ENCODE measurements around the gene ARGLU1.

The ARGLU1 gene

GRCh38 chr13:106514928-106515634, 52.9 kb downstream of the ARGLU1 start:
- H3K27ac ChIP-seq (ENCODE audit: low read depth, low read length): no peak overlapping the region
- no peaks in the 10 kb centered on the region for H3K4me1 ChIP-seq (ENCODE audit: control insufficient read depth, low read length)
- H4K20me1 ChIP-seq (ENCODE audit: control insufficient read depth, insufficient read depth, low read depth, low read length): no peaks in the 10 kb centered on the region
- H3K9me3 ChIP-seq (ENCODE audit: control insufficient read depth, insufficient read depth, low read length): no peaks in the 10 kb centered on the region
- TF ChIP-seq CTCF (IDR thresholded peaks at IDR 0.05; ENCODE audit: low read depth, low read length, poor library complexity, severe bottlenecking) (no peak), EZH2phosphoT487 (IDR thresholded peaks at IDR 0.05; ENCODE audit: borderline replicate concordance, low read length) (no peak)
- no peak overlapping the region for H3K4me3 ChIP-seq (ENCODE audit: low read length)
- no peaks in the 10 kb centered on the region for H3F3A ChIP-seq (ENCODE audit: control insufficient read depth, insufficient read depth)
- H3K9me2 ChIP-seq (replicated peaks; ENCODE audit: control insufficient read depth, low read length): no peaks in the 10 kb centered on the region
- H3K79me2 ChIP-seq (ENCODE audit: control insufficient read depth, low read length): no peaks in the 10 kb centered on the region
- H3K36me3 ChIP-seq (ENCODE audit: control insufficient read depth, low read length): no peaks in the 10 kb centered on the region
- H3K4me2 ChIP-seq (ENCODE audit: low read length): no peak overlapping the region
- no peaks in the 10 kb centered on the region for H3K27me3 ChIP-seq (ENCODE audit: control insufficient read depth, low read length)

DNA sequence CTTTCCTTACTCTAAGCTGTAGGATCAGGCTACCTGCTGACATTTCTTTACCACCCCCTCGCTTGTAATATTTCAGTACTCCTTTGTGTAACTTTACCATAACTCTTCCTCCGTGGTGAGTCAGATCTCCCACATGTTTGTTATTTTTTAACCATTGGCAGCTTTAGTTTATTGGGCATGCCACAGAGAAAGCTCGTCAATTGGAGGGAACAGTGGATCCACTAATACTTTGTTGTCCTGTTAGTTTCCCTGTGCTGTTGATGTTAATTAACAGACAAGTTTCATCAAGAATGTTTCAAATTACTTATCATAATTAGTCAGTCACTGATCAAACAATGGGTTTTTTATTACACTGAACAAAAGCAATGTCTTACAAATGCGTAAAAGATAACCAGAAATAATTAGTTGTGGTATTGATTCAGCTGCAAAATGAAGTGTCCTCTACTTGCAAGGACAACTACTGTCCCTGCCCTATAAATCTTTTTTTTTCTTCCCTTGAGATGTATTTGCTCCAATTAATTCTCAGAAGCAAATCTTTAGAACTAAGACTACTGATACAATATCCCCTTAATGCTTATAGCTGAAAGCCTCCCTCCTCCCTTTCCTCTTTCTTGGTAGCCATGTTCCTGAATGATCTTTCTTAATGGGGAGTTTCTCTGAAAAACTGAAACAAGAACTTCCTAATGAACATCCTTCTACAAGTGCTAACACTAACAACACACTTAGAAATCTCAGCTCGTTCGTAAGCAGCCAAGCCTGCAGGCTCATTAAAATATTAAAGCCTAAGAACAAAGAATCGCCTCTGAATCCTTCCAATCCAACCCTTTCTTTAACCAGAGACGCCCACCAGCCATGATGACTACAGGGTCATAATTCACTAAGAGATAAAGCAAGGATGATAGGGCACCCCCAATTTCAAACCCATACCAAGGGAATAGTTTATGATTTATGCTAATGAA, 54.6 kb downstream of the ARGLU1 start:
- no peaks in the 10 kb centered on the region for H3K9me3 ChIP-seq (ENCODE audit: control insufficient read depth, insufficient read depth, low read length)
- peaks cover 17% of the 10 kb centered on the region for H3K4me1 ChIP-seq (ENCODE audit: control insufficient read depth, low read length)
- H3K9me2 ChIP-seq (replicated peaks; ENCODE audit: control insufficient read depth, low read length): no peaks in the 10 kb centered on the region
- TF ChIP-seq EZH2phosphoT487 (IDR thresholded peaks at IDR 0.05; ENCODE audit: borderline replicate concordance, low read length): no peak
- TF ChIP-seq CTCF (IDR thresholded peaks at IDR 0.05; ENCODE audit: low read depth, low read length, poor library complexity, severe bottlenecking): no peak
- no peak overlapping the region for H3K27ac ChIP-seq (ENCODE audit: low read depth, low read length)
- no peaks in the 10 kb centered on the region for H3F3A ChIP-seq (ENCODE audit: control insufficient read depth, insufficient read depth)
- H4K20me1 ChIP-seq (ENCODE audit: control insufficient read depth, insufficient read depth, low read depth, low read length): no peaks in the 10 kb centered on the region
- no peaks in the 10 kb centered on the region for H3K36me3 ChIP-seq (ENCODE audit: control insufficient read depth, low read length)
- H3K79me2 ChIP-seq (ENCODE audit: control insufficient read depth, low read length): no peaks in the 10 kb centered on the region
- H3K4me3 ChIP-seq (ENCODE audit: low read length): no peak overlapping the region
- no peaks in the 10 kb centered on the region for H3K27me3 ChIP-seq (ENCODE audit: control insufficient read depth, low read length)
- no peak overlapping the region for H3K4me2 ChIP-seq (ENCODE audit: low read length)

DNA sequence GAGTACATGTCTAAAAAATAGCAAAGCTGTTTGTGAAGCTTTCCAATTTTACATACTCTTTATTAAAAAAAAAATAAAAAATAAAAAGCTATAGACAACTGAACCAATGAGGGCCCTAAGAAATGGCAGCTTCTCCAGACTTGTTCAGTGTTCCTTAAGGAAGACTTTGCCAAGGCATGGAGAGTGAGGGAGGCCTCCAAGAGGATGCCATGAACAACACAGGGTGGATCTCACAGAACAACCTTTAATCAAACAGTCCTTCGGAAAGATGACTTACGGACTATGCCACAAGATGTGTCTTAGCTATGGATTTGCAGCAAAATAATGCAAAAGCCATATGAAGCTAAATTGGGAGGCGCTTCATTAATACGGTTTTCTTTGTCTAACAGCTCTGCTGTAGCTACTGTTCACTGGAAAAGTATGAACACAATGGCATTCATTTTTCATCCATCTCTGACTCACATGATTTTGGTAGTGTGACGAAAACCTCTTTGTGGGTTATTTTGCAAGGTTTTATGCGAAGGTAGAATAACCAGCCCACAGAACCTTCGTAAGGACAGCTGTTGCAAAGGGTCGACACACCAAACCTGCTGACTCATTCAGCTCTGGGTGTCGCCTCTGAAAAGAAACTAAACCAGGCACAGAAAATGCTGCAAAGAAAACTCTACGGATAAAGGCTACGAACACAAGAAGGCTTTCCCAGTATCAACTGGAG, 60.2 kb downstream of the ARGLU1 start:
- H3K36me3 ChIP-seq (ENCODE audit: control insufficient read depth, low read length): no peaks in the 10 kb centered on the region
- no peaks in the 10 kb centered on the region for H3K9me2 ChIP-seq (replicated peaks; ENCODE audit: control insufficient read depth, low read length)
- H3K4me3 ChIP-seq (ENCODE audit: low read length): no peak overlapping the region
- H3K4me2 ChIP-seq (ENCODE audit: low read length): no peak overlapping the region
- no peaks in the 10 kb centered on the region for H3K9me3 ChIP-seq (ENCODE audit: control insufficient read depth, insufficient read depth, low read length)
- TF ChIP-seq CTCF (IDR thresholded peaks at IDR 0.05; ENCODE audit: low read depth, low read length, poor library complexity, severe bottlenecking) (no peak), EZH2phosphoT487 (IDR thresholded peaks at IDR 0.05; ENCODE audit: borderline replicate concordance, low read length) (no peak)
- H3K27me3 ChIP-seq (ENCODE audit: control insufficient read depth, low read length): no peaks in the 10 kb centered on the region
- 0 out of 2 replicates have a peak, but pooled peaks cover 3% of the 10 kb centered on the region for H3F3A ChIP-seq (ENCODE audit: control insufficient read depth, insufficient read depth)
- H3K4me1 ChIP-seq (ENCODE audit: control insufficient read depth, low read length): peaks cover 24% of the 10 kb centered on the region
- no peaks in the 10 kb centered on the region for H3K79me2 ChIP-seq (ENCODE audit: control insufficient read depth, low read length)
- H4K20me1 ChIP-seq (ENCODE audit: control insufficient read depth, insufficient read depth, low read depth, low read length): no peaks in the 10 kb centered on the region
- H3K27ac ChIP-seq (ENCODE audit: low read depth, low read length): no peak overlapping the region

All from DOHH2 (cell line).